ENCODE data around the gene AKTIP. TPM values are rescaled to one million over a fixed set of nuclear protein-coding genes. Genes with fewer than 3 reads are reported as not detected.

The AKTIP gene
- total RNA-seq, 4 donors from 2014 or later = 54.0 to 65.6 (median 61.8) TPM

- H3K27me3 ChIP-seq = no peaks in the 10 kb centered on the region
- H3K36me3 ChIP-seq = no peaks in the 10 kb centered on the region
- H3K4me3 ChIP-seq (replicated peaks in 1 of 3) = no peak overlapping the region
- 92 to 95% methylated on average over 21 of the region's 21 CpGs for WGBS, 2 donors
- intact Hi-C loops (cut with DNase I) = no loop called here
- H3K9me3 ChIP-seq = no peaks in the 10 kb centered on the region
- DNase-seq = no peak
- H3K27ac ChIP-seq = no peak overlapping the region
- no peaks in the 10 kb centered on the region for H3K4me1 ChIP-seq
- TF ChIP-seq CTCF (IDR thresholded peaks at IDR 0.05) = no peak
- no peak for TF ChIP-seq POLR2A (IDR thresholded peaks at IDR 0.05)
Observed at GRCh38 chr16:53523126-53523804, 20.3 kb upstream of the AKTIP start.

GRCh38 chr16:53519417-53520091 lies 16.5 kb upstream of the AKTIP start:
- Histone ChIP-seq H3K27me3 (no peaks in the 10 kb centered on the region), H3K9me3 (no peaks in the 10 kb centered on the region), H3K4me1 (no peaks in the 10 kb centered on the region), H3K4me3 (replicated peaks in 1 of 3) (no peak overlapping the region), H3K36me3 (no peaks in the 10 kb centered on the region), H3K27ac (peak overlapping the region in 2 of 3 donors; percentile 59 to 60)
- WGBS, 2 donors = 89 to 94% methylated on average over 8 of the region's 8 CpGs
- intact Hi-C loops (cut with DNase I) = no loop called here
- DNase-seq = no peak
- TF ChIP-seq CTCF (IDR thresholded peaks at IDR 0.05) (no peak), POLR2A (IDR thresholded peaks at IDR 0.05) (no peak)

- TF ChIP-seq CTCF (IDR thresholded peaks at IDR 0.05) (no peak), POLR2A (IDR thresholded peaks at IDR 0.05) (no peak)
- Histone ChIP-seq H3K36me3 (no peaks in the 10 kb centered on the region), H3K27ac (peak overlapping the region in 2 of 3 donors; percentile 59 to 60), H3K4me3 (replicated peaks in 1 of 3) (no peak overlapping the region), H3K4me1 (no peaks in the 10 kb centered on the region), H3K9me3 (no peaks in the 10 kb centered on the region), H3K27me3 (no peaks in the 10 kb centered on the region)
- WGBS, 2 donors = 63 to 69% methylated on average over 19 of the region's 19 CpGs
- intact Hi-C loops (cut with DNase I) = no loop called here
- DNase-seq = peak in 1 of 2 donors; percentile 21
Observed at GRCh38 chr16:53518550-53519416, 15.8 kb upstream of the AKTIP start.

GRCh38 chr16:53517851-53518250 lies 14.8 kb upstream of the AKTIP start:
- H3K9me3 ChIP-seq = no peaks in the 10 kb centered on the region
- no peaks in the 10 kb centered on the region for H3K27me3 ChIP-seq
- no peak for DNase-seq
- H3K27ac ChIP-seq = peak overlapping the region in 2 of 3 donors; percentile 10 to 13
- no peak overlapping the region for H3K4me3 ChIP-seq (replicated peaks in 1 of 3)
- WGBS, 2 donors = 80 to 91% methylated on average over 4 of the region's 4 CpGs
- H3K36me3 ChIP-seq = no peaks in the 10 kb centered on the region
- TF ChIP-seq CTCF (IDR thresholded peaks at IDR 0.05) (no peak), POLR2A (IDR thresholded peaks at IDR 0.05) (no peak)
- intact Hi-C loops (cut with DNase I) = no loop called here
- H3K4me1 ChIP-seq = no peaks in the 10 kb centered on the region

All from thyroid gland (tissue), 4 donors.